Upper lobe of left lung (tissue), 6 donors: ENCODE measurements around the gene DGCR2. TPM values are rescaled to one million over a fixed set of nuclear protein-coding genes. Genes with fewer than 3 reads are reported as not detected.

Source experiments
- ATAC-seq, 2 donors: fragments of 200-7000 bp; cut with Tn5 transposase; one replicate each; pipeline ENCODE4 v1.9.1; 2022; ENCODE audit warnings: mild to moderate bottlenecking in 2 of 2, moderate library complexity in 2 of 2; ENCODE audit not compliant: low FRiP score in 2 of 2
- DNase-seq, 2 donors: peaks; one replicate each; pipeline ENCODE4 v3.0.0-alpha.2; 2019 to 2020
- H3K27ac ChIP-seq, 4 donors: fragments of 200-600 bp; sonication (generic); one replicate each; pipeline ENCODE4 v1.5.1; 2016 to 2019
- H3K27me3 ChIP-seq, 4 donors: fragments of 200-600 bp; sonication (generic); one replicate each; pipeline ENCODE4 v1.5.1; 2017 to 2019
- H3K36me3 ChIP-seq, 4 donors: fragments of 200-600 bp; sonication (generic); one replicate each; pipeline ENCODE4 v1.5.1; 2016 to 2019
- H3K4me1 ChIP-seq, 4 donors: fragments of 200-600 bp; sonication (generic); one replicate each; pipeline ENCODE4 v1.5.1; 2018 to 2019
- H3K4me3 ChIP-seq, 4 donors: fragments of 200-600 bp; sonication (generic); one replicate each; pipeline ENCODE4 v1.5.1; 2017 to 2019; ENCODE audit warnings: mild to moderate bottlenecking in 2 of 4, moderate library complexity in 1 of 4
- H3K9me3 ChIP-seq, 4 donors: fragments of 200-600 bp; sonication (generic); one replicate each; pipeline ENCODE4 v1.5.1; 2018 to 2019
- EP300 ChIP-seq, 4 donors: sonication (generic); formaldehyde crosslinking; IDR thresholded peaks; one replicate each; pipeline ENCODE4 v1.5.1; 2017; ENCODE audit warnings: antibody characterized with exemption in 4 of 4, control low read depth in 2 of 4
- POLR2A ChIP-seq, 4 donors: fragments of 450-650 bp; IDR thresholded peaks; one replicate each; pipeline ENCODE4 v1.5.1; 2016 to 2017; ENCODE audit warnings: antibody characterized with exemption in 4 of 4, mild to moderate bottlenecking in 2 of 4
- POLR2AphosphoS5 ChIP-seq, 2 donors: sonication (generic); formaldehyde crosslinking; IDR thresholded peaks; one replicate each; pipeline ENCODE4 v1.5.1; 2017; ENCODE audit warnings: antibody characterized with exemption in 2 of 2
- WGBS, 2 donors: methylation state at CpG; one replicate each; pipeline ENCODE4 v1.1.5; 2017 to 2018; 5-methylcytosine and 5-hydroxymethylcytosine counted together
- total RNA-seq, 6 donors: library from RNA; depleted of rRNA in 4 of 6; stranded (reverse); fragments of >200 nt in 4 of 6; gene quantifications; one replicate each; pipeline versions ENCODE4 v1.1.0 to v1.2.1, GENCODE V29; 2016 to 2021
- TF ChIP-seq, protein P1 (sequence below), 6 experiments: fragments of 450-650 bp in 4 of 6; fragments of 200-600 bp in 2 of 6; sonication (generic) in 2 of 6; IDR thresholded peaks; one replicate each; pipeline ENCODE4 v1.5.1; 2016 to 2019; ENCODE audit warnings: antibody characterized with exemption in 6 of 6
- donor health status: DM: no; HTN: no; CAD: no; lungs with moderate emphysema.
- donor health status: DM: no; HTN: yes; CAD: no; lungs with severe emphysema.

Gene DGCR2
- total RNA-seq, 6 donors from 2014 or later = 65.9 to 101 (median 89.9) TPM

DNA sequence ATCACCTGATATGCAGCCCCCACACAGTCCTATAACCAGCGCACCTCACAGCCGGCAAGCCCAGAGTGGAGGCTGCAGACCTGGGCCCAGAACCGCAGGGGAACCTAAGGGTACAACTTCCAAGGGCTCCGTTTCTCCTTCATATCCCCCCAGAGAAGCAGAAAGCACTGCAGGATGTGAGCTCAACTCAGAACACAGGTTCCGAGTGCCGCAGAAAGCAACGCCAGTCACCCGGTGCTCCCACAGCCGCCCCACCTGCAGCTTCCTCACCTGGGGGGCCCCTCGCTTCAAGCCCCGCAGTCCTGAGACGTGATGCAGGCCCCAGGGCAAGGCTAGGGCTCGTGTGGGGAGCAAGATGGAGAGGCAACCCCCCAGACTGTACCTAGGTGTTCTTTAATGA is 11.3 kb upstream of the DGCR2 start:
- peaks cover 18 to 76% (median 57%) of the 10 kb centered on the region in 4 donors for H3K36me3 ChIP-seq
- no peak overlapping the region for H3K27ac ChIP-seq
- no peaks in the 10 kb centered on the region for H3K9me3 ChIP-seq
- H3K4me1 ChIP-seq = no peaks in the 10 kb centered on the region
- DNase-seq (peak in 1 of 2 donors; percentile 60), ATAC-seq (no peak)
- 96 to 98% methylated on average over 9 to 12 of the region's 13 CpGs for WGBS, 2 donors
- H3K27me3 ChIP-seq = no peaks in the 10 kb centered on the region
- H3K4me3 ChIP-seq = no peak overlapping the region
- no peak for TF ChIP-seq POLR2AphosphoS5 (IDR thresholded peaks at IDR 0.05)
- TF ChIP-seq, protein P1, sequence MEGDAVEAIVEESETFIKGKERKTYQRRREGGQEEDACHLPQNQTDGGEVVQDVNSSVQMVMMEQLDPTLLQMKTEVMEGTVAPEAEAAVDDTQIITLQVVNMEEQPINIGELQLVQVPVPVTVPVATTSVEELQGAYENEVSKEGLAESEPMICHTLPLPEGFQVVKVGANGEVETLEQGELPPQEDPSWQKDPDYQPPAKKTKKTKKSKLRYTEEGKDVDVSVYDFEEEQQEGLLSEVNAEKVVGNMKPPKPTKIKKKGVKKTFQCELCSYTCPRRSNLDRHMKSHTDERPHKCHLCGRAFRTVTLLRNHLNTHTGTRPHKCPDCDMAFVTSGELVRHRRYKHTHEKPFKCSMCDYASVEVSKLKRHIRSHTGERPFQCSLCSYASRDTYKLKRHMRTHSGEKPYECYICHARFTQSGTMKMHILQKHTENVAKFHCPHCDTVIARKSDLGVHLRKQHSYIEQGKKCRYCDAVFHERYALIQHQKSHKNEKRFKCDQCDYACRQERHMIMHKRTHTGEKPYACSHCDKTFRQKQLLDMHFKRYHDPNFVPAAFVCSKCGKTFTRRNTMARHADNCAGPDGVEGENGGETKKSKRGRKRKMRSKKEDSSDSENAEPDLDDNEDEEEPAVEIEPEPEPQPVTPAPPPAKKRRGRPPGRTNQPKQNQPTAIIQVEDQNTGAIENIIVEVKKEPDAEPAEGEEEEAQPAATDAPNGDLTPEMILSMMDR (IDR thresholded peaks at IDR 0.05) = no peak
- TF ChIP-seq POLR2A (IDR thresholded peaks at IDR 0.05) = no peak
- no peak for TF ChIP-seq EP300 (IDR thresholded peaks at IDR 0.05)

DNA sequence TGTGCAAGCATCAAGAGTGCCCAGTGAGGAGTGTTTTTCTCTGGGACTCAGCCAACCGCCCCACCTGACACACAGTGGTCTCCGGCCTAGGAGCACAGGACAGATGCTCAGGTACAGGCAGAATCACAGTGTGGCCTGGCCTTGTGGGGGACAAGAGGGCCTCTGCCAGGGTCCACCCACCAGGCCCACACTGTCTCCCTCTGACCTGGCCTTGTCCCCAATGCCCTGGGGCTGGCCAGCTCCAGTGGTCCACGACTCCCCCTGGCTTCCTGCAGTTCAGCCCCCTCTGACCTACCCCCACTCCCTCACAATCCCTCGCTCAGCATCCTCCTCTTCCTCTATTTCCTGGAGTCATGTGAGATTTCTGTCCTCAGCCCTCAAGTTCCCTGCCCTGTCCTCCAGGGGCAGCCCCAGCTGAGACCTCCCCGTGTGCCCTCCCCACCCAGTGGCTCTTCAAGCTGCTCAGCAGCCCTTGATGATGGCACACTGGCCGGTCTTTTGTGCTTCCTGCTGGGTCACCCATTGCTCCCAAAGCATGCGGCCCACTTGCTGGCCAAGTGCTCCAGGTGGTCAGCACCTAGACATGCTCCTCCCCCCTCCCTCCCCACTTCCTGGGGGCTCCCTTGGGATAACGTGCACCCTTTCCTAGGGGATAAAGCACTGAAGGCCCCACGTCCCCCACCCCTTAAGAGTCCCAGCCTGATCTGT is 10.6 kb upstream of the DGCR2 start:
- no peak for DNase-seq
- Histone ChIP-seq H3K4me1 (no peaks in the 10 kb centered on the region), H3K4me3 (no peak overlapping the region), H3K27ac (no peak overlapping the region), H3K27me3 (no peaks in the 10 kb centered on the region), H3K36me3 (peaks cover 11 to 69% (median 50%) of the 10 kb centered on the region in 4 donors), H3K9me3 (no peaks in the 10 kb centered on the region)
- TF ChIP-seq, protein P1 (IDR thresholded peaks at IDR 0.05) = no peak
- TF ChIP-seq POLR2AphosphoS5 (IDR thresholded peaks at IDR 0.05) = no peak
- no peak for TF ChIP-seq POLR2A (IDR thresholded peaks at IDR 0.05)
- TF ChIP-seq EP300 (IDR thresholded peaks at IDR 0.05) = no peak
- 88 to 90% methylated on average over 5 to 9 of the region's 9 CpGs for WGBS, 2 donors
- ATAC-seq = no peak

DNA sequence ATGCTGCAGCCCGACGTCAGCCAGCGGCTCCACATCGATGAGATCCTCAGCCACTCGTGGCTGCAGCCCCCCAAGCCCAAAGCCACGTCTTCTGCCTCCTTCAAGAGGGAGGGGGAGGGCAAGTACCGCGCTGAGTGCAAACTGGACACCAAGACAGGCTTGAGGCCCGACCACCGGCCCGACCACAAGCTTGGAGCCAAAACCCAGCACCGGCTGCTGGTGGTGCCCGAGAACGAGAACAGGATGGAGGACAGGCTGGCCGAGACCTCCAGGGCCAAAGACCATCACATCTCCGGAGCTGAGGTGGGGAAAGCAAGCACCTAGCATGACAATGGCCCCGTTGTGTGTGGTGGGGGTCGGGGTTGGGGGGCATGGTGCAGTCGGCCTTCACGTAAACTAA is 9.9 kb upstream of the DGCR2 start:
- 93 to 97% methylated on average over 16 to 20 of the region's 20 CpGs for WGBS, 2 donors
- Histone ChIP-seq H3K36me3 (peaks cover 7 to 62% (median 43%) of the 10 kb centered on the region in 4 donors), H3K9me3 (no peaks in the 10 kb centered on the region), H3K4me1 (no peaks in the 10 kb centered on the region), H3K4me3 (no peak overlapping the region), H3K27me3 (no peaks in the 10 kb centered on the region), H3K27ac (no peak overlapping the region)
- DNase-seq (peak in 1 of 2 donors; percentile 58), ATAC-seq (no peak)
- TF ChIP-seq, protein P1 (IDR thresholded peaks at IDR 0.05) = no peak
- no peak for TF ChIP-seq EP300 (IDR thresholded peaks at IDR 0.05)
- TF ChIP-seq POLR2A (IDR thresholded peaks at IDR 0.05) = no peak
- no peak for TF ChIP-seq POLR2AphosphoS5 (IDR thresholded peaks at IDR 0.05)

DNA sequence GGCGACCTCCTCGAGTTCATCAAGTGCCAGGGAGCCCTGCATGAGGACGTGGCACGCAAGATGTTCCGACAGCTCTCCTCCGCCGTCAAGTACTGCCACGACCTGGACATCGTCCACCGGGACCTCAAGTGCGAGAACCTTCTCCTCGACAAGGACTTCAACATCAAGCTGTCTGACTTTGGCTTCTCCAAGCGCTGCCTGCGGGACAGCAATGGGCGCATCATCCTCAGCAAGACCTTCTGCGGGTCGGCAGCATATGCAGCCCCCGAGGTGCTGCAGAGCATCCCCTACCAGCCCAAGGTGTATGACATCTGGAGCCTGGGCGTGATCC is 9.4 kb upstream of the DGCR2 start:
- no peak for TF ChIP-seq POLR2A (IDR thresholded peaks at IDR 0.05)
- ATAC-seq (no peak), DNase-seq (peak in 1 of 2 donors; percentile 41)
- 95 to 99% methylated on average over 16 to 19 of the region's 19 CpGs for WGBS, 2 donors
- H3K27me3 ChIP-seq = no peaks in the 10 kb centered on the region
- no peaks in the 10 kb centered on the region for H3K9me3 ChIP-seq
- H3K4me3 ChIP-seq = no peak overlapping the region
- H3K27ac ChIP-seq = no peak overlapping the region
- H3K36me3 ChIP-seq = peaks cover 7 to 57% (median 38%) of the 10 kb centered on the region in 4 donors
- H3K4me1 ChIP-seq = no peaks in the 10 kb centered on the region

DNA sequence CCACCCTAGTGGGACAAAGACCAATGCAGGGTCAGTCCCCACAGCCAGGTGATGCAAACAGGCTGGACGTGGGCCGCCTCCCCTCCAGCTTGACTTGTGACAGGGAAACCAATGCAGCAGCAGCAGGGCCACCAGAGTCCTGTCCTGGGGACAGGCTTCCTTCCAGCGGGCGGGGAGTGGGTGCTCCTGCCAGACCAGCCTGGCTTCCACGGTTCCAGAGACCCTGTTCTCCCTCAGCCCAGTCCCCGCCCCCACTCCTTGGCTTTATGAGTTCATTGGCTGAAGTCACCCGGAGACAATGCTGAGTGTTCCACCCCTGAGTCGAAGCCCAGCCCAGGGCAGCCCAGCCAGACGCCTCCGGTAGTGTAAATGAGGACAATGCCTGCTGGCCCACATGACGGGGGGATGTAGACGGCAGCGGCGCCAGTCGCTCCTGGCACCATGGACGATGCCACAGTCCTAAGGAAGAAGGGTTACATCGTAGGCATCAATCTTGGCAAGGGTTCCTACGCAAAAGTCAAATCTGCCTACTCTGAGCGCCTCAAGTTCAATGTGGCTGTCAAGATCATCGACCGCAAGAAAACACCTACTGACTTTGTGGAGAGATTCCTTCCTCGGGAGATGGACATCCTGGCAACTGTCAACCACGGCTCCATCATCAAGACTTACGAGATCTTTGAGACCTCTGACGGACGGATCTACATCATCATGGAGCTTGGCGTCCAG is 8.9 kb upstream of the DGCR2 start, which contains the start of gene TSSK2:
TSS of gene TSSK2 (plus strand) at position 350 of the 726 bp plus-strand sequence. CDS start at position 442, 92 bp downstream.
- H3K27me3 ChIP-seq = no peaks in the 10 kb centered on the region
- DNase-seq (peak in 1 of 2 donors; percentile 62), ATAC-seq (no peak)
- WGBS, 2 donors = 90% methylated on average over 11 to 23 of the region's 27 CpGs
- no peak for TF ChIP-seq EP300 (IDR thresholded peaks at IDR 0.05)
- no peak for TF ChIP-seq POLR2AphosphoS5 (IDR thresholded peaks at IDR 0.05)
- TF ChIP-seq, protein P1 (IDR thresholded peaks at IDR 0.05) = no peak
- no peak for TF ChIP-seq POLR2A (IDR thresholded peaks at IDR 0.05)
- no peak within 1 kb of the TSS for H3K4me3 ChIP-seq
- peaks cover 7 to 52% (median 34%) of the 10 kb centered on the region in 4 donors for H3K36me3 ChIP-seq
- no peaks in the 10 kb centered on the region for H3K9me3 ChIP-seq
- H3K4me1 ChIP-seq = no peaks in the 10 kb centered on the region
- H3K27ac ChIP-seq = no peak within 1 kb of the TSS
